COLO668 (cell line): Measurements from ENCODE around the gene FAM217B.

Experiments
- DNase-seq: peaks from one replicate; lab custom pipeline; 2025; ENCODE audit not compliant: unreplicated experiment; lab: John Stamatoyannopoulos, UW

FAM217B gene

GRCh38 chr20:59972037-59972801 lies 32.0 kb downstream of the FAM217B start:
- DNase-seq = no peak

- no peak for DNase-seq
These were observed 36.1 kb downstream of the FAM217B start for GRCh38 chr20:59976156-59976782.

- DNase-seq = no peak
These were observed 36.9 kb downstream of the FAM217B start for GRCh38 chr20:59977086-59977485.

- DNase-seq = no peak
These were observed 42.9 kb downstream of the FAM217B start for GRCh38 chr20:59983076-59983475.

GRCh38 chr20:59984541-59984940 lies 44.4 kb downstream of the FAM217B start:
- no peak for DNase-seq

- no peak for DNase-seq
These were observed 45.0 kb downstream of the FAM217B start for GRCh38 chr20:59985164-59985563.

- DNase-seq = peak; percentile 17
These were observed 45.7 kb downstream of the FAM217B start for GRCh38 chr20:59985864-59986263.

GRCh38 chr20:59987135-59987534 lies 46.9 kb downstream of the FAM217B start:
- no peak for DNase-seq

GRCh38 chr20:59988141-59988540 lies 48.0 kb downstream of the FAM217B start:
- DNase-seq = peak; percentile 85

- DNase-seq = no peak
These were observed 52.4 kb downstream of the FAM217B start for GRCh38 chr20:59992526-59993084.

- no peak for DNase-seq
These were observed 53.7 kb downstream of the FAM217B start for GRCh38 chr20:59993736-59994430.

- DNase-seq = peak; percentile 14
These were observed 54.5 kb downstream of the FAM217B start for GRCh38 chr20:59994697-59995122.

GRCh38 chr20:59996108-59996507 lies 55.9 kb downstream of the FAM217B start:
- DNase-seq = no peak

GRCh38 chr20:59997896-59998295 lies 57.7 kb downstream of the FAM217B start:
- DNase-seq = no peak
